GM21786 (cell line): ENCODE data around the gene RINL.

Experiments used
- ATAC-seq: cut with Tn5 transposase; IDR thresholded peaks from one replicate; pipeline ENCODE4 v1.9.1; 2021; ENCODE audit not compliant: unreplicated experiment

The RINL gene, protein sequence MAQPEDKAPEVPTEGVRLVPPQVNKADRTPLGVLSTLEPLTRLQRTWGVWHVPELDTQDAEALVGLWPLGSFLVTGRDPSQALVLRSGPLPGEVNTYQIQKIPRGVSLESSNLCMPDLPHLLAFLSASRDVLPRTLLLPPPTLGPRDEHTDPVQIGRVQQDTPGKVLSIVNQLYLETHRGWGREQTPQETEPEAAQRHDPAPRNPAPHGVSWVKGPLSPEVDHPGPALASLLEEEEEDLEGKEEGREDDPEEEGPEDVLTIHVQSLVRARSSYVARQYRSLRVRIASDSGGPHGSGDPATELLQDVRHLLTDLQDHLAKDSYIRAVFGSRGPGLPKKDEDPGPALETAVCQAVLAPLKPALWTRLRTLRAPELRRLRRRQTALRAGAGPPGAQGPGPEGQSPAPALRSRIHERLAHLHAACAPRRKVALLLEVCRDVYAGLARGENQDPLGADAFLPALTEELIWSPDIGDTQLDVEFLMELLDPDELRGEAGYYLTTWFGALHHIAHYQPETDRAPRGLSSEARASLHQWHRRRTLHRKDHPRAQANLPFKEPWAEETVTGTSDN

DNA sequence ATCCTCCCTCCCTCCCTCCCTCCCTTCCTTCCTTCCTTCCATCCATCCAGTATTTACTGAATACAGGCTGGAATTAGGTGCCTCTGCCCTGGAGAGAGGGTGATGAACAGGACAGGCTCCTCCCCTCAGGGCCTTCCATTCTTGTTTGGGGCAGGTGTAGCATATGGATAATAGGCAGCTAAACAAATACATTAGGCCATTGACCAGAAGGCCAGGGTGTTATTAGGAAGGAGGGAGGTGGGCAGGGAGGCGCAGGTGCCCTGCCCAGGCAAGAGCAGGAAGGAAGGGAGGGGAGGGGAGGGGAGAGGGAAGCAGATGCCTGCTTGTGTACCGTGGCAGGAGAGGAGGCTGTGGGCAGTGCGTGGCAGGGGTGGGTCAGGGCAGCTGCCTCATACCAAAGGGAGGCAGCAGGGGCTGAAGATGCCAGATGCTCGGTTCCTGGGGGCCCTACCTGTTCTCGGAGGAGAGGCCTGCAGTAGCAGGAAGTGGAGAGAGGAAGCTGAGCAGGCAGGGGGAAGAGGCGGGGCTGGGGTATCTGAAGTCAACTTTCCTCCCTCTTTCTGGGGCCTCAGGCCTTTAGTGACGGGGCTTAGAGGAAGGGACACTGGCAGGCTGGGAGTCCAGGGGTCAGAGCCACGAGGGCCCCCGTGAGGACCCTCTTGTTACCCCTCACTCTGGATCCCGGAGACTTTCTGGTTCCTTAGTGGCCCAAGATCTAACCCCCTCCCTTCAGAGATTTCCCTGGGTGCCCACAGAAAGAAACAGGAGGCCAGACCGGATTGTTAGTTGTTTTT, at the start of gene RINL:
RINL (minus strand) TSS at position 495 of the 794 bp plus-strand sequence. CDS start 1,533 bp downstream, outside the sequence.
- ATAC-seq = no peak

DNA sequence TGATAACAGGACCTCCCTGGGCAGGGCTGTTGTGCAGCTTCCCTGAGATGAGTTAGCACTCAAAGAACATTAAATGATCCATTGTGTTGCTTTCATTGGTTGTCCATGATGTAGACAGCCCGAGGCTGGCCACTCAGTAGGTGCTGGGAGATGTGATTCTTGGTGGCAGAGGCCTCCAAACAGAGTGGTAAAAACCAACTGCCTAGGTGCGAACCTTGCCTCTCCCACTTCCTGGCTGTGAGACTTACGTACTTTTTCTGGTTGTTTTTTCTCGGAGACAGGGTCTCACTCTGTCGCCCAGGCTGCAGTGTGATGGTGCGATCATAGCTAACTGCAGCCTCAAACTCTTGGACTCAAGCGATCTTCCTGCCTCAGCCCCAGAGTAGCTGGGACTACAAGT, 46.3 kb upstream of the RINL start:
- ATAC-seq = no peak

DNA sequence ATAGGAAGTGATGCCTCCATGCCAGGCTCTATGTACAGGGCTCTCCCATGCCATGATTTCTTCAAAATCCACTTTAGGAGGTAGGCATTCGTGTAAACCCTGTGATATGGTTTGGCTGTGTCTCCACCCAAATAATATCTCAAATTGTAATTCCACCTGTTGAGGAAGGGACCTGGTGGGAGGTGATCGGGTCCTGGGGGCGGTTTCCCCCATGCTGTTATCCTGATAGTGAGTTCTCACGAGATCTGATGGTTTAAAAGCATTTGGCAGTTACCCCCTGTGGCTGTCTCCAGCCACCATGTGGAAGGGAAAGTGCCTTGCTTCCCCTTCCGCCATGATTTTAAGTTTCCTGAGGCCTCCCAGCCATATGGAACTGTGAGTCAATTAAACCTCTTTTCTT, 44.4 kb upstream of the RINL start:
- ATAC-seq = no peak

DNA sequence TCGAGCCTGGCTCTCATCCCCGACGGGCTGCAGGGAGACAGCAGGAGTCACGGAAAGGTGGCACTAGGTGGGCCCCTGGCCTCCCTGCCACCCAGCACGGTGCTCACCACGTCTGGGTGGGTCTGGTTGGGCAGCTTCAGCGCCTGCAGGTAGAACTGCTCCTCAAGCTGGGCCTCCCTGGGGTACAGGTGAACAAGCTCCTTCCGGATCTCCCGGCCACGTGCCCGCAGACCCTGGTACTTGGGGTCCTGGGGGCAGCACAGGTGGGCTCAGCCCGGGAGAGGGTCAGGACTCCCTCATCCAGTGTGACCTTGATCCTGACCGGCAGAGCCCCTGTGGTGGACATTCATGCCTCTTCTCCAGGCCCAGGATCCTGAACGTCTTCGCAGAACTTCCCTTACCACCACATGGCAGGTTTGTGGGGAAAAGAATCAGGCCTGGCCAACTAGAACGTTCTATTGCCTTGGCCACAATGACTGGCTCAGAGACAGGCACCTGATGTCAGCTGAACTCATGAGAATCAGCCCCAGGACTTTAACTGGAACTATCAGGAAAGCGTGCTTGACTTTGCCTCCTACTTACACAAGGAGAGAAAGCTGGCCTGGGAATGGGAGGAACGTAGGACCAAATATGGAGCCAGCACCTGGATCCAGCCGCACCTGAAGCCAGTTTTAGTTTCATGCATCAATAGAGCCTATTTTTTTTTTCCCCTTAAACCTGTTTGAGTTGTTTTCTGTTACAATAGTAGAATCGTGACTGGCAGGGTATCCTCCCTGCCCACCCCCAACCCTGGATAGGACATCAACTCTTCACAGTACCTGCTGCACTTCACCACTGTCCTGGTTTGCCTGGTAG, 43.6 kb upstream of the RINL start:
- ATAC-seq = no peak

DNA sequence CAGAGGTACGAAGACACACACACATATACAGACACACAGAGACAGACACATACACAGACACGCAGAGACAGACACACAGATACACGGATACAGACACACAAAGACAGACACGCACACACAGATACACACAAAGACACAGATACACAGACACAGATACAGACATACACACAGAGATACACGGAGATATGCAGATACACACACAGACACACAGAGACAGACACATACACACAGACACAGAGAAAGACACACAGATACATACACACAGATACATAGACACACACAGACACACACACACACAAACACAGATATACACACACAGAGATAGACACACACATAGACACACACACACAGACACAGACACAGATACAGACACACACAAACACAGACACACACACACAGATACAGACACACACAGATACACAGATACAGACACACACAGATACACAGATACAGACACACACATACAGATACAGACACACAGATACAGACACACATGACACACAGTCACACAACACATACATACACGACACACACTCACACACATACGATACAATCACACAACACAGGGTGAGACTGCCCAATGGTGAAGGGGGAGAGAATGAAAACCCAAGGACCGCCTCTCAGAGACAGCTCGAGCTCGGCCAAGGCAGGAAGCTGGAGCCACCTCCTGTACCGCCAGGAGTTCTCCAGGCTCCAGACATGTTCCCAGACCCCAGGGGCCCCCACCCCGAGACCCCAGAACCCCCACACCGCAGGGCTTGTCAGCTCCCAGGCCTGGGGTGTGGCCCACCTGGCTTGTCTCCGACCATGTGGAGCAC, 42.7 kb upstream of the RINL start:
- ATAC-seq = no peak

DNA sequence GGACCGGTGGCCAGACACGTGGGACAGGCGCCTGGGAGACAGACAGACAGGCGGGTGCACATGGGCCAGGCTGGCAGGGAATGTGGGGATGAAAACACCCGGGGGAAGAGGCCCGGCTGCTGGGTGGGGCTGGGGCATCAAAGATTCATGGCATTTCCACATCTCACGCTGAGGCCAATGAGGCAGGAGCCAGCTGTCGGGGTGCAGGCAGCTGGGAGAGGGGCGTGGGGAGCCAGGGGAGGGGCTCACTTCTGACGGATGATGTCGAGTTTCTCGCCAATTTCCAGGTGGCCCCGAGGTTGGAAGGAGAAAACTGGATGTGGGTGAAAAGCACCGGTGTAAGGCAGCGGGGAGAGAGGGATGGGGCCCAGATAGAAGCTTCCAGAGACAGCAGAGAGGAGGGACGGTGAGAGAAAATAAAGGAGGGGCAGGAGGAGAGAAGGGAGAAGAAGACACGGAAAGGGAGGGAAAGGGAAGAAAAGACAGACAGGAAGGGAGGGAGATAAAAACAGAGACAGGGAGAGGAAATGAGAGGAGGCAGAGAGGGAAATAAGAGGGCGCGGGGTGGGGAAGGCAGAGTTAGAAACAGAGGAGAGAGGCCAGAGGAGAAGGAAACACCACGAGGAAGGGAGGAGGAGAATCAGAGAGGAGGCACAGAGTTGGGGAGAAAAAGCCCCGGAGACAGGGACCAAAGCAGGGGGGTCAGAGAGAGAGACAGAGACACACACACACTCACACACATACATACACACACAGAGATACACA, 41.9 kb upstream of the RINL start:
- no peak for ATAC-seq

DNA sequence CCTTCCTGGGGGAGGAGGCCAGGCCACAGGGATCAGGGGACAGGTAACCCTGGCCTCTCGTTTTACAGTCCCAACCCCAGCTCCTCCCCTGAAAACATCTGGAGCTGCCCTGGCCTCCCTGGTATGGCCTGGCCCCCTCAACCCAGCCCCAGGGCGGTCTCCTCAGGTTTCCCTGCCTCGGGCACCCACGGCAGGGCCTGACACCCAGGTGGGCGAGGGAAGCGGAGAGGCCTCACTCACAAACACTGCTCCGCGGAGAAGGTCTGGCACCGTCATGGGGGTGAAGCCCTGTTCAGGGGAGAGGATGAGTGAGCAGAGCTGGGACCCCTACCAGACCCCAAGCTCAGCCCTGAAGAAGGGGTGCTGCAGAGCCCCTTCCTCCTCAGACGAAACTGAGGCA, 40.5 kb upstream of the RINL start:
- ATAC-seq = no peak

DNA sequence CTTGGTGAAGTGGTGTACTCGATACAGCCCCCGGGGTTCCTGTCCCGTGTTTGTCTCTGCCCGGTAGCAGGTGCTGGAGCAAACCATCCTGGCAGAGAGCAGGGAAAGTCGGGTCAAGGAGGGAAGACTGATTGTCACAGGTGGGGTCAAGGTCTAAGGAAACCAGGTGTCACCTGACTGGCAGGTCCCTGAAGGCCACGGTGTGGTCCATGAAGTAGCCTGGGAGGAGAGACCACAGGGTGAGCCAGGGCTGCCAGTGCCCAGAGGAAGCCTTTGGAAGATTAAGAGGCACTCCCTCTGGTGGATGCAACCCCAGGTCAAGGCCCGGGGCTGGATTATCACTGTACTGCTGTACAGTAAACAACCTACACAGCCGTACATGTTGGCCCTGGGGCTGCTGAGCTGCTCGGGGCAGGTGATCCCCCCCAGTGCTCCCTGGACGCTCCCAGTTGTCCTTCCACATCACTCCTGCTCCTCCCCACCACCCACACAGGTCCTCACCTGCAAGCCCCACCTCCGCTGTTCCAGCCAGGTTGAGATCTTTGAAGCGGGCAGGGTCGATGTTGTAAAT, 39.9 kb upstream of the RINL start:
- ATAC-seq = no peak

DNA sequence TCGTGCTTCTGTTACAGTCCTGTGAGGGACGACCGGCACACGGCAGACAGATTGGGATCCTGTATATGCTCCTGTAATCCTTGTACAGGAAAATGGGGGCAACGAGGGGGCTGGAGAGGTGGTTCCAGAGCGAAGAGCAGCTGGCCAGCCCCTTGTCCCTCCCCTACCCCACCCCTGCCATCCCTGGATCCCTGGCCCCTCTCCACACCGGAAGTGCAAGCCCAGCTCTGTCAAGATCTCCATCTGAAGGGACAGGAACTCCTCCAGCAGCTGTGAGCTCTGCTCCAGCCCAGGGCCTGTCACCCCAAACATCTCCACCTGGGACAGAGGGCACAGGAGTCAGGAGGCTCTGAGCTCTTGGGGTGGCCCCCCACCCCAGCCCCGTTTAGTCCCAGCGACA, 39.4 kb upstream of the RINL start:
- no peak for ATAC-seq

DNA sequence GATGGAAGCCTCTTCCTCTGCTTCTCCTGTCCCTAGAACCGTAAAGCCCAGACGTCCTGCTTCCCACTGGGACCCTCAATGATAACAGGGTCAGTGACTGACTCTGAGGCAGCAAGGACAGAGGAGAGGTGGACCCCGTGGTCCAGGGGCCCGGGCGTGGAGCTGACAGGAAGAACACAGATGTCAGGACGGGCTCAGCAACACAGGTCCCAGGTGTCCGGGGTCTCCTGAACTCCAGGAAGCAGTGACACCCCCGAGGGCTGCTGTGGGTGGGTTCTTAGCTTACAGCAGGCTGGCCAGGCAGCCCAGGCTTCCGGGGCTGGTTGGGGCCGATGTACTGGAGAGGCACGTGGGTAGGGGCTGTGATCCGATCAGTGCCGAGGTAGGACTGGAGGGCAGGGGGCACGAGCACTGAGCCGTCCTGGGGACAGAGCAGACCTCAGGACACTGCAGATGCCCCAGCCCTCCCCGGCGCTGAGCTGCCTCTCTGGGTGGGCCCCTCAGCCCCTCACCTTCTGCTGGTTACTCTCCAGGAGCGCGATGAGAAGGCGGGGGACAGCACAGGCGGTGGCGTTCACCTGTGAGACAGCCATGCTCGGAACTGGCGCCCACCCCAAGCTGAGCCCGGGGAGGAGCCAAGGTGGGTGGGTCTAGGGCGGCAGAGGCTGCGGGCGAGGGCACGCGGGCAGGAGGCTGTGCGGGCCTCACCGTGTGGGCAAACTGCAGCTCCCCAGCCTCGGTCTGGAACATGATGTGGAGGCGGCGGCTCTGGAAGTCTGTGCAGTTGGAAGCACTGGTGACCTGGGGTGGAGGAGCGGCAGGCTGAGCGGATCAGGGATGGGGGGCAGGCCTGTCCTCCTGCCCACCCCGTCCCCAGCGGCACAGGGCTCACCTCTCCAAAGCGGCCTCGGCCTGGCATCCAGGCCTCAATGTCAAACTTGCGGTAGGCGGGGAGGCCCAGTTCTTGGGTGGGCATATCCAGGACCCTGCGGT, 37.5 kb upstream of the RINL start:
- no peak for ATAC-seq

DNA sequence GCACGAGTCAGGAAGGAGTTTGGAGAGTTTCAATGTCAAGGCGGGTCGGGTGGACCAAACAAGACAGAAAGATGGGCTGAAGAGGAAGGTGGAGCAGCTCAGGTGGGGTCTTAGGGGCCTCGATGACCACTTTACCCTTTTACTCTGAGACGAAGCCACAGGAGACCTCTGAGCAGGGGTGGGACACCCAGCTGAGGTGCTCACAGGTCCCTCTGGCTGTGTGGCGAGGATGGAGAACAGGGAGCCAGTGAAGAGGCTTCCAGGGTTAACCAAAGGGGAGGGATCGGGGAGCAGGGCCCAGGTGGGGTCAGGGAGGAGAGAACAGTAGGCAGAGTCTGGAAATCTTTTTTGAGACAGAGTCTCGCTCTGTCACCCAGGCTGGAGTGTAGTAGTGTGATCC, 35.9 kb upstream of the RINL start:
- no peak for ATAC-seq

DNA sequence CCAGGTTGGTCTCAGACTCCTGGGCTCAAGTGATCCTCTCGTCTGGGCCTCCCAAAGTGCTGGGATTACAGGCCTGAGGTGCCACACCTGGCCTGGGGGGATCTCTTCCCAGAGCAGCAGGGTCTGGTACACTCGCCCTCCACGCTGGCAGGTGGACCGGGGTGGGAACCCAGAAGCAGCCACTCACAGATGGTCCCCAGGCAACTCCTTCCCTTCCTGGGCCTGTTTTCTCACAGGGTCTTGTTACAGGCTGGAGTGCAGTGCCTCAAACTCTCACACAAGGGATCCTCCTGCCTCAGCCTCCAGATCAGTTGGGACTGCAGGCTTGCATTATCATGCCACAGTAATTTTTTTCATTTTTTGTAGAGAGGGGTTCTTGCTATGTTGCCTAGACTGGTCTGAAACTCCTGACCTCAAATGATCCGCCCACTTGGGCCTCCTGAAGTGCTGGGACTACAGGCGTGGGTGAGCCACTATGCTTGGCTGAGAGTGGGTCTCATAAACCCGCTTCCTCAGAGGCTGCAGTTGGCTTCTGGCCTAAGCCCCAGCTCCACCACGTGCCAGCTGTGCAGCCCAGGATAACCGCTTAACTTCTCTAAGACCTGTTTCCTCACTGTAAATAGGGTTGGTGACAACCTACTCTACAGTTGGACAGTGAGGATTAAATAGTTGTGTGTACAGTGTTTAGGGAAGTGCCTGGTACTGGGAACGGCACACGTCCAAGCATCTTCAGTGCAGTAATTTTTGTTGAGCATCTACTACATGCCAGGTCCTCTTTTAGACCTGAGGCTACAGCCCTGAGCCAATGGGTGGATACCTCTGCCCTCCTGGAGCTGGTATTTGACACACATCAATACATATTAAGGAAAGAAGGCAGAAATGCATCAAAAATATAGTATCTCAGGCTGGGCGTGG, 34.8 kb upstream of the RINL start:
- no peak for ATAC-seq

DNA sequence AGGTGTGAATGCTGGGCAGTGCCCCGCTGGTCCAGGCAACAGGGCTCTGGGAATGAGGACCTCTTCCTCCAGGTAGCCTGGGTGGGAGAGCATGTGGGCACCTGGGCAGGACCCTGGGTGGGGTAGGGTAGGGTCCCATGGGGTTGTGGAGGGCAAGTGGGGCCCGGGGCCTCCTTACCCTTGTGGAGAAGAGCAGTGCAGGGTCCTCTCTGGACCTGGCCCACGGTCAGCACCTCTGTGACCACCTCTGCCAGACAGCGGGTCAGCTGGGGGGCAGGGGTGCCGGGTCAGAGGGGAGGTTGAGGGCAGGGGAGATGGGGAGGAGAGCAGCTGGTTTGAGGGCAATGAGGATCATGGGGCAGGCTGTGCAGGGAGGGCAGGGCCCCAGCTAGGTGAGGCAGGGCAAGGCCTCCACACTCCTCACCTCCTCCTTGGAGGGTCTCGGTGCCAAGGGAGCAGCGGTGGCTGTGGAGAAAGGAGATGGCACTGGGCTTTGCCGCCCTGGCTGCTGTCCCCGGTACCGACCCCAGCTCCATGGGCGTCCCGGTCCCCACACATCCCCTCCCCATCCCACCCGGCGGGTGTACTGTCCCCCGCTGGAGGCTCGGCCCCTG, 33.4 kb upstream of the RINL start:
- ATAC-seq = no peak

DNA sequence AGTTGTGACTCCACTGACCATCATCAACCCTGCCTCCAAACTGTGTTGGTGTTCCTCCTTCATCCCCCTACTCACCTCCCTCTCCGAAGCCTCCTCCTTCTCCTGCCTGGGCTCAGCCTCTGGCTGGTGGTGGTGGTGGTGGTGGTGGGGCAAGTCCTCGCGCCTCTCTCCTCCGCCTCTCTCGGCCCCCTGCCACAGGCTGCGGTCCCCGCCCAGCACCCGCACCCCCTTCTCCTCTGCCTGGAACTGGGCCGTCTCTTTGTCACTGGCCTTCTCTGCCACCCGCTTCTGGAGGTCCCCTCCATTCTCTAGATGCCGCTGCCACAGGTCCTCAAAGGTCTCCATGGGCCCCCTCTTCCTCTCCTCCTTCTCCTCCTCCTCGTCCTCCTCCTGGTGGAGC, 32.4 kb upstream of the RINL start:
- no peak for ATAC-seq

DNA sequence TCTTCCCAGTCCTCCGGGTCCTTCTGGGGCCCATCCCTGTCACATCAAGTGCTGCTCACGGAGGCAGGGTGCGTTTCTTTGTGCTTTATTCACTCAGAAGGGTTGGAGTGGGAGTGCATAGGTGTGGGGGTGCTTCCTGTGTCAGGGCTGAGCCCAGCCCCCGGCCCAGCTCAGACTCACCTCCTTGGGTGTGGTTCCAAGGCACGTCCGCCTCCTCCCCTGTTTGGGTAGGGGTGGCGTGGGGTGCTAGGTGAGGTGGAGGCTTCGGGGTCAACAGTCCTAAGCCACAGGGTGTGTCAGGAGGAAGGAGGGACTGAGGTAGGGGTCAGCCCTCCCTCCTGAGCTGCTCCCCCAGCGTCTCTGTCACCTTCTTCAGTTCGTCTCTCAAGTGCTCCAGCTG, 30.8 kb upstream of the RINL start:
- no peak for ATAC-seq

DNA sequence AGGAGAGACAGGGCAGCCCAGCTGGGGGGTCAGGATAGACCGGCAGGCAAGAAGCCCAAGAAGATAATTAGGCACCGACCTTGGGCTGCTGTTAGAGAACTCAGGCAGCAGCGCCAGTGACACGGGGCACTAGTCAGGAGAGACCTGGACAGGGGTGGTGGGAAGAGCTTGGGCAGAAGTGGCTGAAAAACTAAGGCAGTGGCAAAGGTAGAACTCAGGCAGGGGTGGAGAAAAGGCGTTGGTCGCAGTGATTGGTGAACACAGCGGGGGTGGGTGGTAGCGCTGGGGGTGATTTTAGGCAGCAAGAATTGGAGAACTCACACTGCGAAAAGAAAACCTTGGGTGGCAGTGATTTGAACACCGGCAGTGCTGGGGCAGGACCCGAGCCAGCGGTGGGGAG, 29.6 kb upstream of the RINL start:
- ATAC-seq = no peak

DNA sequence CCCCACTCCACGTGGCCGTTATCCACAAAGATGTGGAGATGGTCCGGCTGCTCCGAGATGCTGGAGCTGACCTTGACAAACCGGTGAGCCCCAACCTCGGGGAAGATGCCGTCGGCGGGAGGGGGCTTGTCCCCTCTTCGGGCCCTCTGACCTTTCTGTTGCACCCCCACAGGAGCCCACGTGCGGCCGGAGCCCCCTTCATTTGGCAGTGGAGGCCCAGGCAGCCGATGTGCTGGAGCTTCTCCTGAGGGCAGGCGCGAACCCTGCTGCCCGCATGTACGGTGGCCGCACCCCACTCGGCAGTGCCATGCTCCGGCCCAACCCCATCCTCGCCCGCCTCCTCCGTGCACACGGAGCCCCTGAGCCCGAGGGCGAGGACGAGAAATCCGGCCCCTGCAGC, 29.2 kb upstream of the RINL start:
- ATAC-seq = no peak
